PC-9 (cell line): ENCODE data around the gene CACNG5. TPM values are rescaled to one million over a fixed set of nuclear protein-coding genes. Genes with fewer than 3 reads are reported as not detected.

Source experiments
- BruUV-seq: library from RNA; stranded (reverse); fragments of 400-500 nt; replicated peaks from 2 replicates; lab custom pipeline; 2021; lab: Mats Ljungman, UMichigan
- CTCF ChIA-PET: fragments of 300-600 bp; sonication (Branson Sonifier 250); formaldehyde crosslinking; loops from one replicate; lab custom pipeline; 2022; ENCODE audit warnings: antibody characterized with exemption; lab: Charles Lee
- POLR2A ChIA-PET: fragments of 300-600 bp; sonication (Branson Sonifier 250); formaldehyde crosslinking; loops from one replicate; lab custom pipeline; 2022; ENCODE audit warnings: antibody characterized with exemption; ENCODE audit not compliant: unreplicated experiment; lab: Charles Lee
- DNase-seq, 2 experiments: peaks; one replicate each; pipeline versions ENCODE4 v3.0.0 to v3.0.0-alpha.2; 2015 to 2022; ENCODE audit warnings: mixed read lengths in 1 of 2
- H2AFZ ChIP-seq: fragments of 200-600 bp; sonication (generic); 2 replicates; pipeline ENCODE4 v1.8.1; 2017; ENCODE audit warnings: antibody characterized with exemption
- H3F3A ChIP-seq: fragments of 200-600 bp; sonication (generic); 2 replicates; pipeline ENCODE4 v1.8.1; 2017; ENCODE audit warnings: antibody characterized with exemption, mild to moderate bottlenecking, low read depth; ENCODE audit not compliant: insufficient read depth
- H3K27ac ChIP-seq: fragments of 200-600 bp; sonication (generic); 2 replicates; pipeline ENCODE4 v1.6.1; 2016; ENCODE audit warnings: mixed run types
- H3K27me3 ChIP-seq: fragments of 200-600 bp; sonication (generic); 2 replicates; pipeline ENCODE4 v1.6.1; 2016; ENCODE audit warnings: low read depth, mixed run types; ENCODE audit not compliant: insufficient read depth
- H3K36me3 ChIP-seq: fragments of 200-600 bp; sonication (generic); 2 replicates; pipeline ENCODE4 v1.6.1; 2016; ENCODE audit warnings: low read depth, mixed run types
- H3K4me1 ChIP-seq: fragments of 200-600 bp; sonication (generic); replicated peaks from 2 replicates; pipeline ENCODE4 v1.6.1; 2016; ENCODE audit warnings: mixed run types; ENCODE audit not compliant: insufficient read depth
- H3K4me2 ChIP-seq: fragments of 200-600 bp; sonication (generic); 2 replicates; pipeline ENCODE4 v1.6.1; 2017; ENCODE audit warnings: mixed run types
- H3K4me3 ChIP-seq: fragments of 200-600 bp; sonication (generic); 2 replicates; pipeline ENCODE4 v1.6.1; 2016; ENCODE audit warnings: mixed run types
- H3K79me2 ChIP-seq: fragments of 200-600 bp; sonication (generic); 2 replicates; pipeline ENCODE4 v1.6.1; 2017; ENCODE audit warnings: low read depth, mixed run types
- H3K9me2 ChIP-seq: fragments of 200-600 bp; sonication (generic); 2 replicates; pipeline ENCODE4 v1.8.1; 2017; ENCODE audit warnings: mild to moderate bottlenecking; ENCODE audit not compliant: insufficient read depth
- H3K9me3 ChIP-seq: fragments of 200-600 bp; sonication (generic); 2 replicates; pipeline ENCODE4 v1.8.1; 2016; ENCODE audit warnings: low read depth; ENCODE audit not compliant: insufficient read depth
- H4K20me1 ChIP-seq: fragments of 200-600 bp; sonication (generic); 2 replicates; pipeline ENCODE4 v1.8.1; 2017; ENCODE audit not compliant: insufficient read depth
- EZH2 ChIP-seq: fragments of 200-600 bp; sonication (generic); IDR thresholded peaks from 2 replicates; pipeline ENCODE4 v1.8.0; 2017; ENCODE audit warnings: antibody characterized with exemption, low read depth
- intact Hi-C: fragments of 100-400 bp; cut with micrococcal nuclease; formaldehyde crosslinking; loops from one replicate; pipeline ENCODE4 v1.10.0; 2022; ENCODE audit not compliant: unreplicated experiment
- total RNA-seq: library from RNA; stranded (reverse); gene quantifications from 2 replicates; pipeline ENCODE4 v1.2.3, GENCODE V29; 2021
- TF ChIP-seq, protein P1 (sequence below): fragments of 200-600 bp; sonication (generic); conservative IDR thresholded peaks from 2 replicates; pipeline ENCODE4 v1.6.1; 2017; ENCODE audit warnings: mixed run types, antibody characterized with exemption, mild to moderate bottlenecking, moderate library complexity

CACNG5 gene
- total RNA-seq, 1 experiment from 2014 or later = not detected

DNA sequence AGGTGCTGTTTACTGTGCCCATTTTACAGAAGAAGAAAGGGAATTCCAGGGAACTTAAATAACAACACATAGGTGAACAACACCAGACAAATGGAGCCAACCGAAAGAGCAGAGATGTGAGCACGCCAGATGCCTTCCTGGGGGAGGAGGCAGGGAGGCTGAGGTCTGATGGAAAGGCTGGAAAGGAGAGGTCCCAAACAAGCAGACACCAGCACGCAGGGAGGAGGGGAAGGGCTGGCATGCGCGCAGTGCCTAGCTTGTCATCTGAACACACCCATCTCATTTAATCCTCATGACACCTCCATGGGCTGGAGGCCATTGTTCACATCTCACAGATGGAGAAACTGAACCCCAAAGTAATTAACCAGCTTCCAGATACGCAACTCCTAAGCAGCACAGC, 20.9 kb upstream of the CACNG5 start:
- no peaks in the 10 kb centered on the region for H3K79me2 ChIP-seq
- H3K27me3 ChIP-seq = peaks cover 58% of the 10 kb centered on the region
- POLR2A ChIA-PET = no interaction called here
- TF ChIP-seq, protein P1, sequence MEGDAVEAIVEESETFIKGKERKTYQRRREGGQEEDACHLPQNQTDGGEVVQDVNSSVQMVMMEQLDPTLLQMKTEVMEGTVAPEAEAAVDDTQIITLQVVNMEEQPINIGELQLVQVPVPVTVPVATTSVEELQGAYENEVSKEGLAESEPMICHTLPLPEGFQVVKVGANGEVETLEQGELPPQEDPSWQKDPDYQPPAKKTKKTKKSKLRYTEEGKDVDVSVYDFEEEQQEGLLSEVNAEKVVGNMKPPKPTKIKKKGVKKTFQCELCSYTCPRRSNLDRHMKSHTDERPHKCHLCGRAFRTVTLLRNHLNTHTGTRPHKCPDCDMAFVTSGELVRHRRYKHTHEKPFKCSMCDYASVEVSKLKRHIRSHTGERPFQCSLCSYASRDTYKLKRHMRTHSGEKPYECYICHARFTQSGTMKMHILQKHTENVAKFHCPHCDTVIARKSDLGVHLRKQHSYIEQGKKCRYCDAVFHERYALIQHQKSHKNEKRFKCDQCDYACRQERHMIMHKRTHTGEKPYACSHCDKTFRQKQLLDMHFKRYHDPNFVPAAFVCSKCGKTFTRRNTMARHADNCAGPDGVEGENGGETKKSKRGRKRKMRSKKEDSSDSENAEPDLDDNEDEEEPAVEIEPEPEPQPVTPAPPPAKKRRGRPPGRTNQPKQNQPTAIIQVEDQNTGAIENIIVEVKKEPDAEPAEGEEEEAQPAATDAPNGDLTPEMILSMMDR = no peak
- TF ChIP-seq EZH2 = no peak
- H2AFZ ChIP-seq = no peak overlapping the region
- H3K9me3 ChIP-seq = peaks cover 11% of the 10 kb centered on the region; the same call in 1 of the 2 replicates
- no TSS peak for BruUV-seq
- DNase-seq = no peak
- H3K27ac ChIP-seq = no peak overlapping the region
- no peak overlapping the region for H3K4me2 ChIP-seq
- H3K4me3 ChIP-seq = no peak overlapping the region
- H3K4me1 ChIP-seq = no peaks in the 10 kb centered on the region
- intact Hi-C loops = no loop called here
- H3K9me2 ChIP-seq = no peaks in the 10 kb centered on the region
- no peaks in the 10 kb centered on the region for H4K20me1 ChIP-seq
- no peaks in the 10 kb centered on the region for H3K36me3 ChIP-seq
- CTCF ChIA-PET = no interaction called here
- 0 out of 2 replicates have a peak, but pooled peaks cover 1% of the 10 kb centered on the region for H3F3A ChIP-seq

DNA sequence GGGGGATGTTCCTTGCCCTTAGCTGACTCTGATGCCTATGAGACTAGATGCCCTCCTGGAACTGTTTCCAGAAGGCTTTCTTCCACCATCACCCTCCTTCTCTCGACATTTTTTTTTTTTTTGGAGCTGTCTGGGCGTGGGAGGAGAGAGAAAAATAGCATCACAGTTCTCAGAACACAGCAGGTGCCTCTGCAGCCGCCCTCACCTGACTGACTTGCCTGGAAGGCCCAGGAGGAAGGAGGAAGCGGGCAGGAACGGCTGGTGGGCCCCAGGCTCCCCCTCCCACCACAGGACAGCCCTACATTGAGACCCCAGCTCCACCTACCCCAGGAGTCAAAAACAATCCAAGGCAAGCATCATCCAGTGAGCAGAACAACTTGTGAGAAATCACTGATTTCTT, 20.3 kb upstream of the CACNG5 start:
- intact Hi-C loops = no loop called here
- POLR2A ChIA-PET = no interaction called here
- no peak for TF ChIP-seq EZH2
- TF ChIP-seq, protein P1 = no peak
- no peaks in the 10 kb centered on the region for H4K20me1 ChIP-seq
- peaks cover 11% of the 10 kb centered on the region; the same call in 1 of the 2 replicates for H3K9me3 ChIP-seq
- H3K4me3 ChIP-seq = no peak overlapping the region
- H2AFZ ChIP-seq = no peak overlapping the region
- H3K27me3 ChIP-seq = peaks cover 63% of the 10 kb centered on the region
- no peak overlapping the region for H3K27ac ChIP-seq
- H3K79me2 ChIP-seq = no peaks in the 10 kb centered on the region
- no peaks in the 10 kb centered on the region for H3K9me2 ChIP-seq
- no peaks in the 10 kb centered on the region for H3F3A ChIP-seq
- no peaks in the 10 kb centered on the region for H3K4me1 ChIP-seq
- no peak for DNase-seq
- CTCF ChIA-PET = no interaction called here
- H3K4me2 ChIP-seq = no peak overlapping the region
- no TSS peak for BruUV-seq
- no peaks in the 10 kb centered on the region for H3K36me3 ChIP-seq

DNA sequence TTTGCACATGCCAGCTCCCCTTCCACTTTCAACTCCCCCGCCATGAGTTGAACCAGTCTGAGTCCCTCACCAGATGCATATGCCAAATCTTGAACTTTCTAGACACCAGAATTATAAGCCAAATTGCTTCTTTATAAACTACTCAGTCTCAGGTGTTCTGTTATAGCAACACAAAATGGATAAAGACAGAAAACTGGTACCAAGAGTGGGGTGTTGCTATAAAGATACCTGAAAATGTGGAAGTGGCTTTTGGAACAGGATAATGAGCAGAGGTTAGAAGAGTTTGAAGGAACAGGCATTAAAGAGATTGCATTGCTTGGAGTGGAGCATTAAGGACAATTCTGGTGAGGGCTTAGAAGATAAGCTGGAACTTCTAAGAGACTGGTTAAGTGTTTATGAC, 17.2 kb upstream of the CACNG5 start:
- ChIA-PET POLR2A (no interaction called here), CTCF (no interaction called here)
- BruUV-seq = no TSS peak
- Histone ChIP-seq H3K4me1 (no peaks in the 10 kb centered on the region), H2AFZ (no peak overlapping the region), H3K9me3 (peaks cover 11% of the 10 kb centered on the region; the same call in 1 of the 2 replicates), H3K36me3 (no peaks in the 10 kb centered on the region), H3K79me2 (no peaks in the 10 kb centered on the region), H4K20me1 (no peaks in the 10 kb centered on the region), H3K27me3 (peaks cover 83% of the 10 kb centered on the region), H3F3A (no peaks in the 10 kb centered on the region), H3K9me2 (no peaks in the 10 kb centered on the region), H3K27ac (no peak overlapping the region), H3K4me3 (no peak overlapping the region), H3K4me2 (no peak overlapping the region)
- intact Hi-C loops = no loop called here
- no peak for DNase-seq
- TF ChIP-seq EZH2 = no peak
- TF ChIP-seq, protein P1 = no peak
